Heart left ventricle (tissue), 16 donors: ENCODE data around the gene YOD1. TPM values are rescaled to one million over a fixed set of nuclear protein-coding genes. Genes with fewer than 3 reads are reported as not detected.
A peak's percentile ranks its signal among the peaks of the same experiment; 100 is the strongest.

Experiments used
- ATAC-seq, 4 donors: fragments of 200-7000 bp; cut with Tn5 transposase; one replicate each; pipeline ENCODE4 v1.9.1; 2020 to 2022; ENCODE audit warnings: moderate library complexity in 4 of 4, mild to moderate bottlenecking in 3 of 4, moderate number of reproducible peaks in 1 of 4
- DNase-seq, 5 donors: peaks; one replicate each; pipeline ENCODE4 v3.0.0-alpha.2; 2020
- H3K27ac ChIP-seq, 12 donors: fragments of 200-600 bp; sonication (generic) in 4 of 12; one replicate each; pipeline versions ENCODE4 v1.5.0 to v1.8.0; 2016 to 2022; ENCODE audit warnings: mild to moderate bottlenecking in 2 of 12
- H3K27me3 ChIP-seq, 9 donors: fragments of 200-600 bp; sonication (generic) in 2 of 9; one replicate each; pipeline versions ENCODE4 v1.5.1 to v1.8.0; 2016 to 2022; ENCODE audit warnings: mild to moderate bottlenecking in 3 of 9
- H3K36me3 ChIP-seq, 9 donors: fragments of 200-600 bp; sonication (generic) in 2 of 9; one replicate each; pipeline versions ENCODE4 v1.5.0 to v1.8.0; 2018 to 2022; ENCODE audit warnings: mild to moderate bottlenecking in 2 of 9
- H3K4me1 ChIP-seq, 12 donors: fragments of 200-600 bp; sonication (generic) in 4 of 12; one replicate each; pipeline versions ENCODE4 v1.5.0 to v1.8.0; 2016 to 2022; ENCODE audit warnings: mild to moderate bottlenecking in 3 of 12
- H3K4me3 ChIP-seq, 12 donors: fragments of 200-600 bp; sonication (generic) in 4 of 12; one replicate each; pipeline versions ENCODE4 v1.5.0 to v1.8.0; 2017 to 2022; ENCODE audit warnings: mild to moderate bottlenecking in 9 of 12, moderate library complexity in 4 of 12
- H3K9me3 ChIP-seq, 12 donors: fragments of 200-600 bp; sonication (generic) in 4 of 12; one replicate each; pipeline versions ENCODE4 v1.5.0 to v1.8.0; 2016 to 2022; ENCODE audit warnings: mild to moderate bottlenecking in 1 of 12
- POLR2A ChIP-seq, 2 donors: fragments of 450-650 bp; IDR thresholded peaks; one replicate each; pipeline ENCODE4 v1.6.1; 2017; ENCODE audit warnings: antibody characterized with exemption in 2 of 2, mild to moderate bottlenecking in 2 of 2, moderate library complexity in 2 of 2
- WGBS, 4 donors: extraction: QIAGEN DNeasy Blood & Tissue Kit in 2 of 4; methylation state at CpG; one replicate each; pipeline versions ENCODE4 v1.1.5 to v1.1.7; 2013 to 2018; 5-methylcytosine and 5-hydroxymethylcytosine counted together
- intact Hi-C, 10 donors: fragments of 100-400 bp; cut with DNase I; formaldehyde crosslinking; loops; one replicate each; pipeline versions ENCODE4 v1.11.1 to v1.14.2; 2022
- long read RNA-seq, 3 donors: library from polyadenylated mRNA; unstranded; transcript quantifications; one replicate each; pipeline ENCODE4 v2.0.0, GENCODE V29; 2020 to 2021
- polyA plus RNA-seq, 2 donors: library from polyadenylated mRNA; stranded (reverse); fragments of 200-250 nt; gene quantifications; one replicate each; pipeline ENCODE4 v1.2.3, GENCODE V29; 2013
- total RNA-seq, 9 donors: library from RNA; depleted of rRNA in 2 of 9; stranded (reverse); fragments of >200 nt in 2 of 9; fragmentation: NEBNext Ultra II Directional in 3 of 9; extraction: Animal tissue kit (Norgen Biotek cat#: 25700) in 3 of 9; gene quantifications; one replicate each; pipeline versions ENCODE4 v1.1.0 to v1.2.4, GENCODE V29; 2016 to 2023
- TF ChIP-seq, protein P1 (sequence below), 12 donors: fragments of 200-600 bp; sonication (generic) in 4 of 12; IDR thresholded peaks; one replicate each; pipeline versions ENCODE4 v1.5.0 to v1.8.0; 2018 to 2022; ENCODE audit warnings: antibody characterized with exemption in 12 of 12, mild to moderate bottlenecking in 5 of 12
- donor health status: ischemic (EF 13 %, LVEDD 7.1; RV severe dilation, severe dysfunction).
- donor health status: healthy with polysubstance abuse.
- donor health status: DM: no; HTN: yes; CAD: no.
- donor health status: DM: no; HTN: no; CAD: no.
- donor health status: ischemic (EF 25% LVEDD 6.9; RV normal size, moderate dysfunction).
- donor health status: ischemic (EF 25% LVEDD 5.7; RV mildly dilated, moderate dysfunction).
- donor health status: healthy.
- donor health status: DM: yes; HTN: yes; CAD: no.
- donor health status: ischemic (EF 35%, LVEDD 5.7; RV mildly dilated, moderate dysfunction).
- donor health status: nonischemic (EF 11% LVEDD 7.7; RV severe dilation, severe dysfunction).
- donor health status: DM: yes; HTN: yes; CAD: no.
- donor health status: PGD.
- donor health status: ischemic (EF 29% LVEDD 5.4; RV normal size, mild dysfunction).
- donor health status: nonischemic (EF 23%, LVEDD 6.1; RV moderate dilation, normal function).

The YOD1 gene
- total RNA-seq (1 to 10 TPM; 3.9 to 7.4 (median 6.1) TPM), polyA plus RNA-seq (1 to 10 TPM; 1.9 to 4.5 TPM)
- long read RNA-seq, donor 1, full-length matches to known transcripts, result 8 of 9 reads
- long read RNA-seq, donor 1, partial matches to known transcripts, result 0 of 9 reads
- long read RNA-seq, donor 1, other reads (novel, unspliced or antisense), result 1 of 9 reads
- long read RNA-seq, donor 2, full-length matches to known transcripts, result 10 of 11 reads
- long read RNA-seq, donor 2, partial matches to known transcripts, result 0 of 11 reads
- long read RNA-seq, donor 2, other reads (novel, unspliced or antisense), result 1 of 11 reads
- long read RNA-seq, donor 3, full-length matches to known transcripts, result 9 of 10 reads
- long read RNA-seq, donor 3, partial matches to known transcripts, result 0 of 10 reads
- long read RNA-seq, donor 3, other reads (novel, unspliced or antisense), result 1 of 10 reads

DNA sequence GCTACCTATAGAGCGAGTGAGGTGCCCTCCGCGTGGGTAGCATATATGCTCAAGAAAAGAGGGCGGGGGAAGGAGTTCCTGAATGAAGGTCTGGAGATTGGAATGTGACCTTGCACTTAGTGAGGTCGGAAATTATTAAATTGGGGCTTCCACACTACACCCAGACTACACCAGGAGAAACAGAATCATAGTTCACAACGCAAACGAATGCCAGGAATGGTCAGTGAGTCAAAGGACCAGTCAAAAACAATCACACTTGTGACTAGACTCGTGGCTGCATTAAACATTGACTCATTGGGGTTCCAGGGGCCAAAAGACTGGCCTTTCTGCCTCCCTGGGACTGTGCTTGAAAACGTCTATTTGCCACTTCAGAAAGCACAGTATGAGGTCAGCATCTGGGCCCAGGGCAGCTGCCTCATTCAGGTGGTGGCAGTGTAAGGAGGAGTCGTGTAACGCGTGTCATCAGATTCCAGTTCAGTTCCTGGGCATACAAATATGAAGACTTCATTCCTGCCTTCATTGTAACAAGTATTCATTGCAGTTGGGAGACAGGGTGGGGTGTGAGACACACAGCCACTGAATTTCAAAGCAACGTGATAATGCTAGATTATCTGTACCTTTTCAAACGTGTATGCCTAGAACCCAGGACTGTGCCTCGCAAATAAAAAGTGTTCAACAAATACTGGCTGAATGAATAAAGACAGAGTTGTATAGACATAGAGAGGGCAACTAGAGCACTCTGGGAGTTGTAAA is at the start of gene YOD1:
Gene YOD1, minus strand, starts transcription at position 18 of the 753 bp plus-strand sequence. CDS start 178 bp downstream, outside the sequence.
- H3K9me3 ChIP-seq, result no peaks in the 10 kb centered on the region

DNA sequence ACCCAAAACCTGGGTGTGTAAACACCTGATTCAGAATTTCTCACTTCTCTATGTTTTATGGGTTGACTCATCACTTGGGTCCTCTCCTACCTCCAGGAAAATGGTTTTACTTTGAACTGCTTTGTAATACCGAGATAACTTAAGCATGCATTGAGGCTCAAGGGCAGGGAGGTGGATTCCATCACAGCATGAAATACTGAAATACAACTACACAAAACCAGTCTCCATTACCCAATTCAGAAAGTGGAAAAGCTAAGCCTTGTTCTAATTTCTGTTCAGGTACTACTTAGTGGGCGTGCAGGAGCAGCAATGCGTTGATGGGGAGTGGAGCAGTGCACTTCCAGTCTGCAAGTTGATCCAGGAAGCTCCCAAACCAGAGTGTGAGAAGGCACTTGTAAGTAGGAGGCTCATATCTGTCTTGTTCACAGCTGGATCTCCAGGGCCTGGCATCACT is 46.9 kb upstream of the YOD1 start:
- Histone ChIP-seq H3K27me3 (peaks cover 0 to 7% (median 0%) of the 10 kb centered on the region in 9 donors), H3K27ac (no peak overlapping the region), H3K9me3 (no peaks in the 10 kb centered on the region), H3K4me1 (no peaks in the 10 kb centered on the region), H3K36me3 (no peaks in the 10 kb centered on the region), H3K4me3 (no peak overlapping the region)
- DNase-seq (no peak), ATAC-seq (no peak)
- 86 to 92% (median 90%) methylated on average over 3 of the region's 3 CpGs for WGBS, 4 donors
- intact Hi-C loops, result no loop called here
- no peak for TF ChIP-seq POLR2A (IDR thresholded peaks at IDR 0.05)
- TF ChIP-seq, protein P1, sequence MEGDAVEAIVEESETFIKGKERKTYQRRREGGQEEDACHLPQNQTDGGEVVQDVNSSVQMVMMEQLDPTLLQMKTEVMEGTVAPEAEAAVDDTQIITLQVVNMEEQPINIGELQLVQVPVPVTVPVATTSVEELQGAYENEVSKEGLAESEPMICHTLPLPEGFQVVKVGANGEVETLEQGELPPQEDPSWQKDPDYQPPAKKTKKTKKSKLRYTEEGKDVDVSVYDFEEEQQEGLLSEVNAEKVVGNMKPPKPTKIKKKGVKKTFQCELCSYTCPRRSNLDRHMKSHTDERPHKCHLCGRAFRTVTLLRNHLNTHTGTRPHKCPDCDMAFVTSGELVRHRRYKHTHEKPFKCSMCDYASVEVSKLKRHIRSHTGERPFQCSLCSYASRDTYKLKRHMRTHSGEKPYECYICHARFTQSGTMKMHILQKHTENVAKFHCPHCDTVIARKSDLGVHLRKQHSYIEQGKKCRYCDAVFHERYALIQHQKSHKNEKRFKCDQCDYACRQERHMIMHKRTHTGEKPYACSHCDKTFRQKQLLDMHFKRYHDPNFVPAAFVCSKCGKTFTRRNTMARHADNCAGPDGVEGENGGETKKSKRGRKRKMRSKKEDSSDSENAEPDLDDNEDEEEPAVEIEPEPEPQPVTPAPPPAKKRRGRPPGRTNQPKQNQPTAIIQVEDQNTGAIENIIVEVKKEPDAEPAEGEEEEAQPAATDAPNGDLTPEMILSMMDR (IDR thresholded peaks at IDR 0.05), result no peak

More for the DNA sequence above, at the start of gene YOD1:
- Histone ChIP-seq H3K27ac (peak within 1 kb of the TSS; percentile 55 to 97 (median 92)), H3K4me1 (peaks cover 3 to 80% (median 49%) of the 10 kb centered on the region in 12 donors), H3K27me3 (no peaks in the 10 kb centered on the region), H3K36me3 (peaks cover 0 to 32% (median 17%) of the 10 kb centered on the region in 9 donors), H3K4me3 (peak within 1 kb of the TSS; percentile 74 to 99 (median 90))
- ATAC-seq (no peak), DNase-seq (no peak)
- intact Hi-C loops, result loop anchor here in 4 of 10 donors (2.0 to 10.0 kb wide), 2 partner anchors 25 to 263 kb away; no protein-coding TSS in a partner anchor
- TF ChIP-seq, protein P1 (IDR thresholded peaks at IDR 0.05), result no peak
- TF ChIP-seq POLR2A (IDR thresholded peaks at IDR 0.05), result no peak
- 44 to 62% (median 51%) methylated on average over 15 of the region's 15 CpGs for WGBS, 4 donors

DNA sequence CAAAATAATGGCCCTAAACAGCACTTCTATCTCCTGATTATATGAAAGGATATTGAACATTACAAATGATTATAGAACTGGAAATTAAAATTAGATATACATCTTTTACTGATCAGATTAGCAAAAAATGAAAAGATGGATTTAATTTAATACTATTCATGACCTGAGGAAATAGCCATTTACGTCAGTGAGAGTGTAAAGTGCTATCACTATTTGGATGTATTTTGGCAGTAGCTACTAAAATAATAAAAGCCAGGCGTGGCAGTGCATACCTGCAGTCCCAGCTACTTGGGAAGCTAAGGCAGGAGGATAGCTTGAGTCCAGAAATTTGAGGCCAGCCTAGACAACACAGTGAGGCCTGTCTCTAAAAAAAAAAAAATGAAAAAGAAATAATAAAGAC is 42.9 kb upstream of the YOD1 start:
- intact Hi-C loops, result loop anchor here in 1 of 10 donors (5.0 kb wide), 1 partner anchor 403 kb away; the partner anchor contains the start of gene CR1
- TF ChIP-seq, protein P1 (IDR thresholded peaks at IDR 0.05), result no peak
- no peak for TF ChIP-seq POLR2A (IDR thresholded peaks at IDR 0.05)
- Histone ChIP-seq H3K36me3 (no peaks in the 10 kb centered on the region), H3K4me1 (peaks cover 0 to 5% (median 0%) of the 10 kb centered on the region in 12 donors), H3K4me3 (no peak overlapping the region), H3K27ac (no peak overlapping the region), H3K27me3 (no peaks in the 10 kb centered on the region), H3K9me3 (no peaks in the 10 kb centered on the region)
- WGBS, 4 donors, result 58 to 72% (median 62%) methylated on average over 2 of the region's 2 CpGs
- DNase-seq, result no peak
- ATAC-seq, result no peak
